GM12878 (cell line): ENCODE measurements around the gene ARIH2. TPM values are rescaled to one million over a fixed set of nuclear protein-coding genes. Genes with fewer than 3 reads are reported as not detected.

Experiments used
- ATAC-seq: fragments of 200-7000 bp; cut with Tn5 transposase; 3 replicates; pipeline ENCODE4 v1.9.1; 2020; ENCODE audit warnings: mild to moderate bottlenecking, moderate library complexity
- BruUV-seq: library from RNA; stranded (reverse); fragments of 400-500 nt; replicated peaks from 2 replicates; lab custom pipeline; 2021; lab: Mats Ljungman, UMichigan
- CTCF ChIA-PET: fragments of 300-600 bp; sonication (Branson Sonifier 250); formaldehyde crosslinking; extraction: SDS; loops from one replicate; lab custom pipeline; 2021; ENCODE audit warnings: inconsistent platforms; lab: Yijun Ruan, JAX
- POLR2A ChIA-PET: fragments of 350-600 bp; formaldehyde crosslinking; extraction: SDS; loops from one replicate; lab custom pipeline; 2021; ENCODE audit warnings: inconsistent platforms; lab: Charles Lee
- RAD21 ChIA-PET: fragments of 300-600 bp; sonication (Branson Sonifier 250); formaldehyde crosslinking; loops from one replicate; lab custom pipeline; 2023; ENCODE audit warnings: antibody characterized with exemption; ENCODE audit not compliant: unreplicated experiment; lab: Charles Lee
- SMC1A ChIA-PET: fragments of 300-600 bp; sonication (Branson Sonifier 250); formaldehyde crosslinking; loops from one replicate; lab custom pipeline; 2023; ENCODE audit not compliant: unreplicated experiment, uncharacterized antibody; lab: Charles Lee
- DNase-seq: peaks from one replicate; pipeline ENCODE4 v3.0.0-alpha.2; 2011; ENCODE audit warnings: low read depth, low spot score
- FAIRE-seq: peaks from 3 replicates; lab custom pipeline; 2011; peaks lifted over from hg19 to GRCh38; lab: Jason Lieb, UNC
- H2AFZ ChIP-seq: 2 replicates; pipeline ENCODE4 v1.6.0; 2011; ENCODE audit warnings: low read depth, low read length, control low read depth; ENCODE audit not compliant: control insufficient read depth
- H3K27ac ChIP-seq: 2 replicates; pipeline ENCODE4 v1.5.1; 2011; ENCODE audit warnings: control low read depth; ENCODE audit not compliant: control insufficient read depth, insufficient read depth
- H3K27me3 ChIP-seq, 2 experiments: replicated peaks in 1 of 2; 2 replicates each; pipeline versions ENCODE4 v1.6.0 to v1.6.1; 2011; ENCODE audit warnings: low read length in 1 of 2; ENCODE audit not compliant: control insufficient read depth in 2 of 2, insufficient read depth in 2 of 2
- H3K36me3 ChIP-seq, 2 experiments: 2 replicates each; pipeline ENCODE4 v1.5.1; 2011; ENCODE audit warnings: low read length in 1 of 2; ENCODE audit not compliant: control insufficient read depth in 2 of 2, insufficient read depth in 2 of 2
- H3K4me1 ChIP-seq: 2 replicates; pipeline ENCODE4 v1.6.1; 2011; ENCODE audit warnings: mild to moderate bottlenecking, low read length, moderate library complexity, mixed read lengths; ENCODE audit not compliant: control insufficient read depth, insufficient read depth
- H3K4me2 ChIP-seq: 2 replicates; pipeline ENCODE4 v1.6.0; 2011; ENCODE audit warnings: control low read depth; ENCODE audit not compliant: control insufficient read depth, insufficient read depth
- H3K4me3 ChIP-seq: fragments of 200-600 bp; sonication (generic); 2 replicates; pipeline ENCODE4 v1.5.1; 2016
- H3K79me2 ChIP-seq: 2 replicates; pipeline ENCODE4 v1.6.0; 2011; ENCODE audit warnings: low read length; ENCODE audit not compliant: control insufficient read depth, insufficient read depth
- H3K9ac ChIP-seq: 2 replicates; pipeline ENCODE4 v1.8.0; 2011; ENCODE audit warnings: low read length, control low read depth, mixed read lengths; ENCODE audit not compliant: control insufficient read depth, insufficient read depth
- H3K9me3 ChIP-seq: replicated peaks from 3 replicates; pipeline ENCODE4 v1.5.1; 2011; ENCODE audit warnings: mild to moderate bottlenecking, low read length; ENCODE audit not compliant: control insufficient read depth, insufficient read depth
- H4K20me1 ChIP-seq: 2 replicates; pipeline ENCODE4 v1.6.0; 2011; ENCODE audit not compliant: control insufficient read depth, insufficient read depth
- FOS ChIP-seq: IDR thresholded peaks from 3 replicates; pipeline ENCODE4 v1.6.1; 2011; ENCODE audit warnings: borderline replicate concordance; ENCODE audit not compliant: insufficient read length; ENCODE audit errors: extremely low read depth
- JUNB ChIP-seq: IDR thresholded peaks from 2 replicates; pipeline ENCODE4 v1.6.1; 2016; ENCODE audit warnings: antibody characterized with exemption, mild to moderate bottlenecking
- MYC ChIP-seq: IDR thresholded peaks from 2 replicates; pipeline ENCODE4 v1.6.1; 2011; ENCODE audit warnings: mild to moderate bottlenecking, low read length, moderate library complexity, inconsistent platforms; ENCODE audit not compliant: insufficient read depth, insufficient replicate concordance, insufficient read length, severe bottlenecking
- NKRF ChIP-seq: fragments of 450-650 bp; conservative IDR thresholded peaks from 2 replicates; pipeline ENCODE4 v1.6.1; 2017; ENCODE audit warnings: mild to moderate bottlenecking, moderate library complexity
- POLR2A ChIP-seq: IDR thresholded peaks from 2 replicates; pipeline ENCODE4 v1.6.1; 2011; ENCODE audit warnings: low read depth, mild to moderate bottlenecking, low read length
- REST ChIP-seq: IDR thresholded peaks from 2 replicates; pipeline ENCODE4 v1.6.1; 2012; ENCODE audit warnings: mild to moderate bottlenecking, low read depth, low read length
- SREBF1 ChIP-seq: IDR thresholded peaks from 2 replicates; pipeline ENCODE4 v1.6.1; 2012; ENCODE audit warnings: mild to moderate bottlenecking, low read length
- YBX1 ChIP-seq: fragments of 450-650 bp; IDR thresholded peaks from 2 replicates; pipeline ENCODE4 v1.6.1; 2016; ENCODE audit warnings: antibody characterized with exemption
- WGBS: methylation state at CpG from one replicate; pipeline ENCODE4 v1.1.6; 2016; ENCODE audit warnings: low lambda C conversion rate; ENCODE audit not compliant: insufficient replicate concordance, insufficient coverage; ENCODE audit errors: missing lambda C conversion rate; 5-methylcytosine and 5-hydroxymethylcytosine counted together
- in situ Hi-C: fragments of 300-500 bp; cut with MboI; formaldehyde crosslinking; loops from 9 replicates; pipeline ENCODE4 v1.14.3; 2018; ENCODE audit warnings: mixed read lengths
- intact Hi-C: fragments of 100-400 bp; cut with micrococcal nuclease; formaldehyde crosslinking; loops from one replicate; pipeline ENCODE4 v1.14.2; 2022; ENCODE audit not compliant: unreplicated experiment
- polyA plus RNA-seq, 11 experiments: library from polyadenylated mRNA; depleted of rRNA in 4 of 11; unstranded in 6 of 11; stranded (reverse) in 5 of 11; fragments of >200 nt; fragmentation: Nextera tagmentation in 4 of 11; fragmentation: Illumina TruSeq in 1 of 11; extraction: Ambion mirVana in 4 of 11; extraction: Trizol in 1 of 11; gene quantifications; 1 replicate in 1 of 11; 2 replicates in 10 of 11; pipeline versions ENCODE4 v1.2.1 to v1.2.3, GENCODE V29; 2011 to 2016; ENCODE audit warnings: inconsistent platforms in 2 of 11, missing spikeins in 2 of 11, low read depth in 1 of 11
- total RNA-seq, 4 experiments: library from RNA; depleted of rRNA in 3 of 4; stranded (reverse); fragments of >200 nt in 3 of 4; fragmentation: Illumina TruSeq in 1 of 4; extraction: Trizol in 1 of 4; gene quantifications; 2 replicates each; pipeline versions ENCODE4 v1.2.1 to v1.2.3, GENCODE V29; 2013 to 2021
- TF ChIP-seq, protein P1 (sequence below): IDR thresholded peaks from 2 replicates; pipeline ENCODE4 v1.6.1; 2012; ENCODE audit warnings: low read depth, low read length, improper control_type of control experiment

Gene ARIH2
- total and polyA plus RNA-seq, 10 of the 15 experiments (the other 5 are each of a cell fraction or from before 2014, with no cell fraction given): 18.7 to 74.7 (median 63.7) TPM

DNA sequence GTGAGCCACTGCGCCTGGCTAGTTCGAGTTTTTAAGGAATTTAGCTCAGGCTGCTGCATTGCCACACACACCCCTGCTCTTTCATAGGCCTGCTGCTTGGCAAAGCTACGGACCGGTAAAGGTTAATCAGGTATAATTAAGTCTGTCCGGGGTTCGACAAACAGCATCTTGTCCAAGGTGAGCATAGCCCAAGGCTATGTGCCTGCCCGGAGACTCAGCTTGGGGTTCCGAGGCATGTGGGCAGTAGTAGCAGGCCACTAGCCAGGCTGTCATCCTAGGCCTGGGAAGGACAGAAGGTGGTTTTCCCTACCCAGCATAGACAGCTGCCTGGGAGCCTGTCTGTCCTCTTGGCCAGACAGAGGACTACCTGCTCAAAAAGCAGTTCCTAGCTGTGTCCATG lies 78.0 kb downstream of the ARIH2 start (continued):
- TF ChIP-seq REST (no peak), FOS (no peak), NKRF (no peak), MYC (no peak), JUNB (no peak), YBX1 (no peak)

DNA sequence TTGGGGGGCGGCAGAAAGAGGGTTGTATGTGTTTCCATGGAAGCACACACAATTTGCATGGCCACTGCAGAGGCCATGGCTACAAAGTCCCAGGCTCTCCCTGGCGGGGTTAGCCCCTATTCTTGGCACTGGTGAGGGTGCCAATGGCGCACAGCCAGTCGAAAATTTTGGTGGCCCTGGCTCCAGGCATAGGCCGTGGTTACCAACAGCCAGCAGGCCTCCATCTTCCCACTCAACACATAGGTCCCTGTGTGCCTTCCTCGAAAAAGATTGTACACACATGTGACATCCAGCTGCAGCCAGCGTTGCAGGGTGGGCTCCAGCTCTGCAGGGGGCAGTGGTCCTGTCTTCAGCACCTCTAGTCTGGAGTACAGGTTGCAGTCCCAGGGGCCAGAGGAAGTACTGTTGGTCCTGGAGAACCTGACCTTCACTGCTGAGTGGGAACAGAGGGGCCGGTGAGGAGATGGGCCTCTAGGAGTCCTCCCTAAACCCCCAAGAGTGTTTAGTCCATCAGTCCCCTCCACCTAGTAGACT lies 78.5 kb downstream of the ARIH2 start:
- 96% methylated on average over 8 of the region's 8 CpGs for WGBS
- Histone ChIP-seq H3K4me2 (no peak overlapping the region), H3K9ac (no peak overlapping the region), H4K20me1 (no peaks in the 10 kb centered on the region), H3K36me3 (no peaks in the 10 kb centered on the region), H3K4me1 (no peaks in the 10 kb centered on the region), H2AFZ (no peak overlapping the region), H3K27ac (no peak overlapping the region), H3K79me2 (no peaks in the 10 kb centered on the region), H3K9me3 (no peaks in the 10 kb centered on the region), H3K27me3 (no peaks in the 10 kb centered on the region), H3K4me3 (no peak overlapping the region)
- in situ Hi-C loops: no loop called here
- ATAC-seq (no peak), DNase-seq (no peak), FAIRE-seq (no peak)
- peak; percentile 30; the same call in 1 of the 2 replicates for TF ChIP-seq POLR2A
- TF ChIP-seq, protein P1, sequence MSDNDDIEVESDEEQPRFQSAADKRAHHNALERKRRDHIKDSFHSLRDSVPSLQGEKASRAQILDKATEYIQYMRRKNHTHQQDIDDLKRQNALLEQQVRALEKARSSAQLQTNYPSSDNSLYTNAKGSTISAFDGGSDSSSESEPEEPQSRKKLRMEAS: no peak
- no peak for TF ChIP-seq SREBF1
- no peak for TF ChIP-seq MYC
- intact Hi-C loops: no loop called here
- ChIA-PET CTCF (interaction anchor here (0.9 to 2.1 kb wide), 4 partner anchors 9 to 261 kb away, joined by 3 to 9 read pairs (median 5); partner anchors contain the start of gene WDR6), RAD21 (interaction anchor here (1.0 kb wide), 1 partner anchor 9 kb away, joined by 3 read pairs; no protein-coding TSS in a partner anchor), SMC1A (no interaction called here), POLR2A (no interaction called here)
- no TSS peak for BruUV-seq
